Endometrial microvascular endothelial cells (primary cell): ENCODE results near the gene RAX2. TPM values are rescaled to one million over a fixed set of nuclear protein-coding genes. Genes with fewer than 3 reads are reported as not detected.
"Not testable (repeated sequence)": the region's sequence is repeated elsewhere in the genome, so short reads cannot be mapped to it uniquely, and the experiment has no call there.

Experiments used
- in situ Hi-C: cut with HindIII; loops from 2 replicates; pipeline ENCODE4 v1.10.0; 2017; ENCODE audit warnings: low sequenced_read_pairs, low pct_unique_long_range_greater_than_20kb; ENCODE audit errors: inconsistent ontology term
- total RNA-seq: library from RNA; depleted of rRNA; stranded (reverse); fragments of >200 nt; gene quantifications from one replicate; pipeline ENCODE4 v1.2.3, GENCODE V29; 2015; ENCODE audit errors: inconsistent ontology term

RAX2 gene
- total RNA-seq, result not detected

- in situ Hi-C loops, result no loop called here
These were observed at the start of gene RAX2 for GRCh38 chr19:3771906-3772455. TSS of gene RAX2 (minus strand) at chr19:3772228. CDS start at chr19:3771742, 486 bp downstream.

DNA sequence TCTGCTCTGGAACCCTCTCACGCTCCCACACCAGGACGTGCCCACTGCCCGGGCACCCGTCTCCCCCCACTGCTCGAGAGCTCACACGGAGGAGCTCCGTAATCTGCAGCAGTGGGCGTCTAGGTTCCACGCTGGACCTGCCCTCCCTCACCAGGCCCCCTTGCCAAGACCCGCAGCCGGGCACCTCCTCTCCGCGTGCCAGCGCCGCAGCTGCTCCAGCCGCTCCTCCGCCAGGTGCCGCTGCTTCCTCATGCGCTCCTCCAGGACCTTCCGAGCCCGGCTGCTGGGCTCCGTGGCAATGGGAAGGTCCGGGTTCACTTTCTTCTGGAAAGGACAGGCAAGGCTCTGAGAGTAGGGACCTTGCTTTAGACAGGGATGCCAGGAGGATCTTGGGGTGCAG is 49.1 kb upstream of the RAX2 start:
- in situ Hi-C loops, result no loop called here

GRCh38 chr19:3819989-3820388 is 48.0 kb upstream of the RAX2 start:
- in situ Hi-C loops, result no loop called here

DNA sequence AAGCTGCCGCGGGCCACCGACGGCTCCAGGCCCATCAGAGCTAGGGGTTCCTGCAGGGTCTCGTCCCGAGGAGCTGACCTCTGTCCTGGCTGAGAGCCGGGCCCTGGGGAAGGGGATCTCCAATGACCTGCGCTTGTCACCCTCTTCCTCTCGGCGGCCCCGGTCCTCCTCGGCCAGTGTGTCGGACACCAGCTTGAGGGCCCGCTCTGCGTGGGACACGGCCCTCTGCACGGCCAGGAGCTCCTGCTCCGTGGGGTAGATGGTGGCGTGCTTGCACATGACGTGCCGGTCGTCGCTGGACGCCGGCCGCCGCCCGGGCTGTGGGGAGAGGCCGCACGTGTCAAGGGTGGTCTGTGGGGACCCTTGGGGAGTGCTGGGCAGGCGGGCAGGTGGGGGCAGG is 46.9 kb upstream of the RAX2 start:
- in situ Hi-C loops, result no loop called here

DNA sequence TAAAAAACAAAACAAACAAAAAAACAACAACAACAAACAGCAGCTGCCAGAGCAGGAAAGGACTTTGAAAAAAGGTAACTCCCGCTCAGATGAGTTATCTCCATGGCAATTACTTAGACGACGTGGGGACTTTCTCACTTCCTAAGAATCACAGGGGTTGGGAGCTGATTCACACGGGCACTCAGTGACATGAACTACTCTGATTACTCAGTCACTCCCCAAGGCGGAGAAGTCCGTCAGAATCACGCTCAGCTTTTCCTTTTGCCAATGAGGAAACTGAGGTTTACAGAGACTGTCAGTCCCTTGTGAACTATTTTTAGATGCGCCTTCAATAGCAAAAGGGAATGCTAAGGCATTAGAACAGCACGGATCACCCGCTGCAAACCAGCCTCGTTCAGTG is 46.4 kb upstream of the RAX2 start:
- in situ Hi-C loops, result no loop called here

DNA sequence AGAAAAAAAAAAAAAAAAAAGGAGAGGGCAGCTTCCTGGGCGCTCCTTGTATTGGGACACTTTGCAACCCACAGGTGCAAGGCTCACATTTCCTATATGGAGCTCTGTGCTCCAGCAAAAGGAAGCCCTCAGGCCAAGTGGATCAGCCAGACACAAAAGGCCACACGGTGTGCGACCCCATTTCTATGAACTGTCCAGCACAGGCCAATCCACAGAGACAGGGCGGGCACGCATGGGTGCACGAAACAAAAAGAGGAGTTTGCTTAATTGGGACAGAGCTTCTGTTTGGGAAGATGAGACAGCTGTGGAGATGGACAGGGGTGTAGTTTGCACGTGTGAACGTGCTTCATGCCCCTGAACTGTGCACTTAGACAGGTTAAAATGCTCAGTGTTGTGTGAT is 45.7 kb upstream of the RAX2 start:
- in situ Hi-C loops, result no loop called here

DNA sequence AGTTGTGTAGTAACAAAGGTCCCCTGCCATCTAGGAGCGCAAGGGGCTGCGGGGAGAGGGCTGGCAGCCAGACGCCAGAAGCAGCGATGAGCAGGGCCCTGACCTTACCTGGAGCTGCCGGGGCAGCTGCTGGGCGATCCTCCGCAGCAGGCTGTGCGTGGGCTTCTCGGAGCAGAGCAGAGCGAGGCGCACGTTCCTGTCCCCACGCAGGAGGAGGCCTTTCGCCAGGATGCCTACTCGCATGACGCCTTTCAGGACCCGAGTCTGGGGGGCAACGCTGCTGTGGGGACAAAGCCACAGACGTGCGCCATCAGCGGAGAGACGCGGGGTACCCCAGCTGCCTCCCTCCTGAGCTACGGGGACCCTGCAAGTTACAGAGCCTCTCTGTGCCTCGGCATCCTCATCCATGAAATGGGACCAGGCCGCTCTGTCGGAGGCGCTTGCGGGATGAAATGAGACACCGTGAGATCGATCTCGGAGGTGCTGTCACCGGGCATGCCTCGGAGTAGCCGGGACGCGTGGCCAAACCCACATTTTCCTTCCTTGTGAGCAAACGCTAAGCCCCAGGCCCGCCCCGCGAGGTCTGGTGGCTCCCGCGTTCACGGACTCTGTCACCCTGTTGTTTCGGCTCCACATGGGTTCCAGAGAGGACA is 44.7 kb upstream of the RAX2 start:
- in situ Hi-C loops, result no loop called here

DNA sequence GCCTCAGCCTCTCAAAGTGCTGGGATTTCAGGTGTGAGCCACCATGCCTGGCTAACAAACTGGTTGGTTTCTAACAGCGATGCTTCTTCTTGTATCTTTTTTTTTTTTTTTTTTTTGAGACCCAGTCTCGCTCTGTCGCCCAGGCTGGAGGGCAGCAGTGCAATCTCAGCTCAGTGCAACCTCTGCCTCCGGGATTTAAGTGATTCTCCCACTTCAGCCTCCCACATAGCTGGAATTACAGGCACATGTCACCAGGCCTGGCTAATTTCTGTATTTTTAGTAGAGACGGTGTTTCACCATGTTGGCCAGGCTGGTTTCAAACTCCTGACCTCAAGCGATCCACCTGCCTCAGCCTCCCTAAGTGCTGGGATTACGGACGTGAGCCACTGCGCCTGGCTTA is 44.1 kb upstream of the RAX2 start:
- in situ Hi-C loops, result not testable (repeated sequence)

DNA sequence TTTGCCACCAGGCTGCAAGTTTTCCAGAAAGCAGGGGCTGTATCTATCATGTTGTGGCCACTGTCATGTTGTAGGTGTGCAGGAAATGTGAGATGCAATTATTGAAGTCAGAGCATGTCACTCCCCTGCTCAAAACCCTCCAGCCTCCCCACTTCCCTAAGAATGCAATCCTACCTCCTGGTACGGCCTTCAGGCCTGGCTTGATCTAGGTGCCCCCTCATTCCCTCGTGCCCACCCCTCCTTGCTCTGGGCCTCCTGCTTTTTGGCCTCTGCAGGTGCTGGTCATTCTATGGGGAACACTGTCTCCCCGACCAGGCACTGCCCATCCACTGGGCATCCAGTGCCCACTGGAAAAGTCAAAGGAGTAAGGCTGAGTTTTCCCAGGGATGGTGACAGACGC is 42.6 kb upstream of the RAX2 start:
- in situ Hi-C loops, result no loop called here

DNA sequence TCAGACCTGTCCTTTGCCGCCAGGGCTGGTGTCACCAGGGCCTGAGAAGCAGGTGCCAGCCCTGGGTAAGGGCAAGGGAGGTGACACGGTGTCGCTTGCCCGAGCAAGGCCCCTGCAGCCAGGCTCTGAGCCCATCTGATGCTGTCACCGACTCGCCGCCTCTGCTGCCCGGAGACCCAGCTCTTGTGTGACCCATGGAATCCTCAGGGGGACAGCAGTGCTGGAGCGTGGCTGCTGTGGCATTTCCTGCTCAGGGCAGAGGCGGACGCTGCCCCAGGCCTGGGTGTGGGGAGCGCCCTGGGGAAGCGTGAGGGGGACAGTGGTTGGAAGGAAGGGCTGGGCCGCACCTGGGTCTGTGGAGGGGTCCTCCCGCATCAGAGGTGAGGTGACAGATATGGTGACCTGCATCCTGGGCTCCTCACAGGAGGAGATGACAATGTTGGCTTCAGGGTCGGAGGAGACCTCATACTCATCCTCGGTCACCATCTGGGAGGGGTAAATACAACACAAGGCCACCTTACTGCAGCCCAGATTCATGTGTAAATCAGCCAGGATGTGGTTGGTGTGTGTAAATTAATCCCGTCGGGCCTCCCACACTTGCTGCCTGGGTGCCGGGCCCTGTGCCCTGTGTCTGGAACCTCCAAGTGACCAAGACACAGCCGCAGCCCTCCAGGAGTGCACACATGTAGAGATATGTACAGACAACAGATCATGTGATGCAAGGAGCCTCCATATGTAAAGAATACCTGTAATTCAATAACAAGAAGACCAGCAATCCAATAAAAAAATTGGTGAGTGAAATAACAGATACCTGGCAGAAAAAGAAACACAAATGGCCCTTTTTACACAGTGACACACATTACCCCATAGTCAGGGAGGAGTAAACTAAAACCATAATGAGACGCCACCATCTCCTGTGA is 41.7 kb upstream of the RAX2 start:
- in situ Hi-C loops, result no loop called here

GRCh38 chr19:3810708-3811355 is 38.8 kb upstream of the RAX2 start:
- in situ Hi-C loops, result no loop called here

GRCh38 chr19:3809881-3810707 is 38.1 kb upstream of the RAX2 start:
- in situ Hi-C loops, result no loop called here

DNA sequence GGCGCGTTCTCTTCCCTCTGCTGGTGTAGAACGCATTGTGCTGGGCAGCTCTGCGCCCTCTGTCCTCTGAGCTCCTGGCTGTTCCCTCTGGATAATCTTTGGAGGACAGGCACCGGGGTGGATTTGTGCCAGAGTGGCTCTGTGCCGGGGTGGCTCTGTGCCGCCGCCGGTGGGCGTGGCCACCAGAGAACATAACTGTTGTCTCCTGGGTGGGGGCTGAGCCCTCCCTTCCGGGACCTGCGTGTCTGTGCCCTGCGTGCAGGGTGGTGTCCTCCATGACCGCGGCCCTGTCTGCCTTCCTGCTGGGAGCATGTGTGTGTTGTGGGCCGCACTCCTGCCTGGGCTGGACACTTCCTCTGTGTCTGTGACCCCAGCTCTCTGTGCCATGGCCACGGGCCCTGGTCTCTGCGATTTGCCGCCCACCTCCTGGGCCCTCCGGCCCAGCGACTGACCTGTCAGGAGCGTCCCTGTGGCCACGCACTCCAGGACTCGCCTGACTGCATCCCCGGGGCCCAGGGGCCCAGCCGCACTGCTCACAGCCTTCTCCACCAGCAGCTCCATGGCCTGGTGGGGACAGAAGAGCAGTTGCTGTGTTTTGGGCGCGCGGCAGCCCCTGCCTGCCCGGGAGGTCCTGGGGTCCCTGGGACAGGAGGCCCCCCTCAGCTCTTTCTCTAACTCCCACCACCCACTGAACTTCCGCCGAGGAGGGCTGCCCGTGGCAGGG is 36.6 kb upstream of the RAX2 start:
- in situ Hi-C loops, result no loop called here

- in situ Hi-C loops, result no loop called here
These were observed 35.7 kb upstream of the RAX2 start for GRCh38 chr19:3807574-3808354.

DNA sequence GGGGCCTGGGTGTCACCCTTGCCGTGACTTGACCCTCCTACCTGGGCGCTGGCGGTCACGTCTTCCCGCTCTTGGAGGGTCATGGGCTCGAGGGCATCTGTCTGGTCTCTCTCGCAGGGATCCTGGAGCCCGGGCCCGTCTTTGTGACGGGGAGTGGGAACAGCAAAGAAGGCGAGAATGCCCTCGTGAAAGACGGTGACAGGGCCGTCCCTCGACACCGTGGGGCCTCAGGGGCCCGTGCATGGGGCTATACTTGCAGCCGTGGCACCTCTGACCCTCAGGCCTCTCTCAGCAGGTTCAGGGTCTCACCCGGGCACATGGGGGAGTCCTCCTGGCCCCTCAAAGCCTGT is 35.1 kb upstream of the RAX2 start:
- in situ Hi-C loops, result no loop called here

DNA sequence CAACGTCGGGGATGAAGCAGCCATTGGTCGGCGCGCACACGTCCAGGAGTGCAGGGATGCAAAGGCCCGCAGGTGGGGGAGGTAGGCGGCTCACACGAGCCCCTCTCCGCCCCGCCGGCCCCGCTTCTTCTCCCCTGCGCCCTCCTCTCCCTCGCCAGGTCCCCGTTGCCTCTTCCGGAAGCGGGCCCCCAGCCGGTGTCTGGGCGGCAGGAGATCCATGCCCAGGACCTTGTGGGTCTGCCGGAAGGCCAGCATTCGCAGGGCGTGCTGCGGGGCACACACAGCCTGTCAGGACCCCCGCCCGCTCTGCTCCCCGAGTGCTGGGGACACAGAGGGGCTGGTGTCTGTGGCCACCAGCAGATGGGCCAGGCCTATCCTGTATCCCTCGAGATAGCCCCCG is 33.8 kb upstream of the RAX2 start:
- in situ Hi-C loops, result no loop called here

DNA sequence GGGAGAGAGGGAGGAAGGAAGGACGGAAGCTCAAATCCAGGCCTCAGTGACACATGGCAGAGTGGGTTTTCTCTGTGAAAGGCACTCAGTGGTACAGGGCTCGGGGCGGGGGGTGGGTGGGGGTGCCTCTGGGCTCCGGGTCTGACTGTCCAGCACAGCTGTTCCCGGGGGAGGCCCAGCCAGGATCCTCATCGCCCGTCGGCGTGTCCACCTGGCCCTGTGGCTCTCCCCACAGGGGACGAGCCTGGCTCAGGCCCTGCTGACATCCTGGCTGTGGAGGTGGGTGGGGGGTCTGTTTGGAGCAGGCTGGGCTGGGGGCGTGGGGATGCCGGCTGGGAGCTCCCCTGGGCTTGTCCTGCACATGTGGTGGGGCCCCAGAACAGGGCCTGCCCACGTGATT is 32.4 kb upstream of the RAX2 start:
- in situ Hi-C loops, result no loop called here

DNA sequence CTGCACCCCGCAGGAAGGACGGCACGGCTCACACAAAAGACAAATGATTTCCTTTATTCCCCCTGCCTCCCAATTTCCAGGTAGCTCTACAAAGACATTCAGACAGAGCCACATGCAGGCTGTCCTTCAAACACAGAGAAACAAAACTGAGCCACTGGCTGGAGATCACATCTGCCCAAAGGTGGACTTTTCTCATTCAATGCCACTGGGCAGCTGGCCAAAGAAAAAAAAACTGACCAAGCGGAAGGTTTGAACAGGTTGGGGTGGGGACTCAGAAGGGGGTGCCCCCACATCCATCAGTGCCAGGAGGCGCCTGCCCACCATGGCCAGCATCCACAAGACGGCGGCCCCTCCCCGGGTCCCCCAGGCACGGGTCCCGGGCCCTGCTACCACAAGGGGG is 32.0 kb upstream of the RAX2 start:
- in situ Hi-C loops, result no loop called here
